GM12878 (cell line): ENCODE results near the gene DENND10. TPM values are rescaled to one million over a fixed set of nuclear protein-coding genes. Genes with fewer than 3 reads are reported as not detected.

Experiments
- ATAC-seq: fragments of 200-7000 bp; cut with Tn5 transposase; 3 replicates; pipeline ENCODE4 v1.9.1; 2020; ENCODE audit warnings: mild to moderate bottlenecking, moderate library complexity
- BruUV-seq: library from RNA; stranded (reverse); fragments of 400-500 nt; replicated peaks from 2 replicates; lab custom pipeline; 2021; lab: Mats Ljungman, UMichigan
- CTCF ChIA-PET: fragments of 300-600 bp; sonication (Branson Sonifier 250); formaldehyde crosslinking; extraction: SDS; loops from one replicate; lab custom pipeline; 2021; ENCODE audit warnings: inconsistent platforms; lab: Yijun Ruan, JAX
- POLR2A ChIA-PET: fragments of 350-600 bp; formaldehyde crosslinking; extraction: SDS; loops from one replicate; lab custom pipeline; 2021; ENCODE audit warnings: inconsistent platforms; lab: Charles Lee
- RAD21 ChIA-PET: fragments of 300-600 bp; sonication (Branson Sonifier 250); formaldehyde crosslinking; loops from one replicate; lab custom pipeline; 2023; ENCODE audit warnings: antibody characterized with exemption; ENCODE audit not compliant: unreplicated experiment; lab: Charles Lee
- SMC1A ChIA-PET: fragments of 300-600 bp; sonication (Branson Sonifier 250); formaldehyde crosslinking; loops from one replicate; lab custom pipeline; 2023; ENCODE audit not compliant: unreplicated experiment, uncharacterized antibody; lab: Charles Lee
- DNase-seq: peaks from one replicate; pipeline ENCODE4 v3.0.0-alpha.2; 2011; ENCODE audit warnings: low read depth, low spot score
- FAIRE-seq: peaks from 3 replicates; lab custom pipeline; 2011; peaks lifted over from hg19 to GRCh38; lab: Jason Lieb, UNC
- H2AFZ ChIP-seq: 2 replicates; pipeline ENCODE4 v1.6.0; 2011; ENCODE audit warnings: low read depth, low read length, control low read depth; ENCODE audit not compliant: control insufficient read depth
- H3K27ac ChIP-seq: 2 replicates; pipeline ENCODE4 v1.5.1; 2011; ENCODE audit warnings: control low read depth; ENCODE audit not compliant: control insufficient read depth, insufficient read depth
- H3K27me3 ChIP-seq, 2 experiments: replicated peaks in 1 of 2; 2 replicates each; pipeline versions ENCODE4 v1.6.0 to v1.6.1; 2011; ENCODE audit warnings: low read length in 1 of 2; ENCODE audit not compliant: control insufficient read depth in 2 of 2, insufficient read depth in 2 of 2
- H3K36me3 ChIP-seq, 2 experiments: 2 replicates each; pipeline ENCODE4 v1.5.1; 2011; ENCODE audit warnings: low read length in 1 of 2; ENCODE audit not compliant: control insufficient read depth in 2 of 2, insufficient read depth in 2 of 2
- H3K4me1 ChIP-seq: 2 replicates; pipeline ENCODE4 v1.6.1; 2011; ENCODE audit warnings: mild to moderate bottlenecking, low read length, moderate library complexity, mixed read lengths; ENCODE audit not compliant: control insufficient read depth, insufficient read depth
- H3K4me2 ChIP-seq: 2 replicates; pipeline ENCODE4 v1.6.0; 2011; ENCODE audit warnings: control low read depth; ENCODE audit not compliant: control insufficient read depth, insufficient read depth
- H3K4me3 ChIP-seq: fragments of 200-600 bp; sonication (generic); 2 replicates; pipeline ENCODE4 v1.5.1; 2016
- H3K79me2 ChIP-seq: 2 replicates; pipeline ENCODE4 v1.6.0; 2011; ENCODE audit warnings: low read length; ENCODE audit not compliant: control insufficient read depth, insufficient read depth
- H3K9ac ChIP-seq: 2 replicates; pipeline ENCODE4 v1.8.0; 2011; ENCODE audit warnings: low read length, control low read depth, mixed read lengths; ENCODE audit not compliant: control insufficient read depth, insufficient read depth
- H3K9me3 ChIP-seq: replicated peaks from 3 replicates; pipeline ENCODE4 v1.5.1; 2011; ENCODE audit warnings: mild to moderate bottlenecking, low read length; ENCODE audit not compliant: control insufficient read depth, insufficient read depth
- H4K20me1 ChIP-seq: 2 replicates; pipeline ENCODE4 v1.6.0; 2011; ENCODE audit not compliant: control insufficient read depth, insufficient read depth
- BACH1 ChIP-seq: fragments of 450-650 bp; IDR thresholded peaks from 2 replicates; pipeline ENCODE4 v1.6.1; 2017; ENCODE audit warnings: mild to moderate bottlenecking, borderline replicate concordance
- BHLHE40 ChIP-seq, 2 experiments: fragments of 450-650 bp in 1 of 2; IDR thresholded peaks; 2 replicates each; pipeline ENCODE4 v1.6.1; 2011 to 2017; ENCODE audit warnings: low read depth in 2 of 2, borderline replicate concordance in 1 of 2, improper control_type of control experiment in 1 of 2, low read length in 1 of 2, mild to moderate bottlenecking in 1 of 2
- CBFB ChIP-seq: IDR thresholded peaks from 2 replicates; pipeline ENCODE4 v1.6.1; 2016; ENCODE audit warnings: antibody characterized with exemption, low read depth
- CBX3 ChIP-seq: fragments of 200-600 bp; sonication (generic); IDR thresholded peaks from 2 replicates; pipeline ENCODE4 v1.6.1; 2016; ENCODE audit warnings: low read depth, borderline replicate concordance
- CEBPB ChIP-seq, 2 experiments: fragments of 150-350 bp in 1 of 2; IDR thresholded peaks; 2 replicates each; pipeline ENCODE4 v1.6.1; 2012 to 2014; ENCODE audit warnings: low read depth in 2 of 2, low read length in 2 of 2, borderline replicate concordance in 1 of 2, inconsistent platforms in 1 of 2
- DPF2 ChIP-seq: fragments of 450-650 bp; IDR thresholded peaks from 2 replicates; pipeline ENCODE4 v1.6.1; 2017; ENCODE audit warnings: mild to moderate bottlenecking
- EZH2 ChIP-seq: IDR thresholded peaks from 2 replicates; pipeline ENCODE4 v1.6.1; 2012; ENCODE audit warnings: low read depth, mild to moderate bottlenecking, control low read depth, inconsistent platforms, low read length, borderline replicate concordance; ENCODE audit not compliant: control insufficient read depth
- HDAC2 ChIP-seq: fragments of 200-600 bp; sonication (generic); IDR thresholded peaks from 2 replicates; pipeline ENCODE4 v1.6.1; 2017
- IRF4 ChIP-seq: IDR thresholded peaks from 2 replicates; pipeline ENCODE4 v1.6.1; 2011; ENCODE audit warnings: low read depth, low read length
- JUND ChIP-seq: IDR thresholded peaks from 2 replicates; pipeline ENCODE4 v1.6.1; 2012; ENCODE audit warnings: low read depth, mild to moderate bottlenecking, low read length, improper control_type of control experiment, moderate library complexity
- KLF5 ChIP-seq: fragments of 450-650 bp; IDR thresholded peaks from 2 replicates; pipeline ENCODE4 v1.6.1; 2014; ENCODE audit warnings: mild to moderate bottlenecking; ENCODE audit not compliant: partially characterized antibody
- MEF2A ChIP-seq: IDR thresholded peaks from 2 replicates; pipeline ENCODE4 v1.6.1; 2011; ENCODE audit warnings: low read depth, mild to moderate bottlenecking, low read length, moderate library complexity; ENCODE audit not compliant: insufficient read depth
- POLR2AphosphoS2 ChIP-seq: IDR thresholded peaks from 2 replicates; pipeline ENCODE4 v1.6.1; 2011; ENCODE audit warnings: low read depth, mild to moderate bottlenecking, low read length, improper control_type of control experiment, moderate library complexity
- POU2F2 ChIP-seq: IDR thresholded peaks from 3 replicates; pipeline ENCODE4 v1.6.1; 2011; ENCODE audit warnings: low read depth, mild to moderate bottlenecking, low read length, borderline replicate concordance
- SMAD5 ChIP-seq: IDR thresholded peaks from 2 replicates; pipeline ENCODE4 v1.6.1; 2016; ENCODE audit warnings: antibody characterized with exemption, low read depth
- TCF7 ChIP-seq: IDR thresholded peaks from 2 replicates; pipeline ENCODE4 v1.6.1; 2014; ENCODE audit warnings: antibody characterized with exemption, borderline replicate concordance
- ZNF274 ChIP-seq: IDR thresholded peaks from one replicate; pipeline ENCODE4 v1.8.0; 2011; ENCODE audit not compliant: insufficient read length, insufficient read depth
- WGBS: methylation state at CpG from one replicate; pipeline ENCODE4 v1.1.6; 2016; ENCODE audit warnings: low lambda C conversion rate; ENCODE audit not compliant: insufficient replicate concordance, insufficient coverage; ENCODE audit errors: missing lambda C conversion rate; 5-methylcytosine and 5-hydroxymethylcytosine counted together
- in situ Hi-C: fragments of 300-500 bp; cut with MboI; formaldehyde crosslinking; loops from 9 replicates; pipeline ENCODE4 v1.14.3; 2018; ENCODE audit warnings: mixed read lengths
- intact Hi-C: fragments of 100-400 bp; cut with micrococcal nuclease; formaldehyde crosslinking; loops from one replicate; pipeline ENCODE4 v1.14.2; 2022; ENCODE audit not compliant: unreplicated experiment
- polyA plus RNA-seq, 11 experiments: library from polyadenylated mRNA; depleted of rRNA in 4 of 11; unstranded in 6 of 11; stranded (reverse) in 5 of 11; fragments of >200 nt; fragmentation: Nextera tagmentation in 4 of 11; fragmentation: Illumina TruSeq in 1 of 11; extraction: Ambion mirVana in 4 of 11; extraction: Trizol in 1 of 11; gene quantifications; 1 replicate in 1 of 11; 2 replicates in 10 of 11; pipeline versions ENCODE4 v1.2.1 to v1.2.3, GENCODE V29; 2011 to 2016; ENCODE audit warnings: inconsistent platforms in 2 of 11, missing spikeins in 2 of 11, low read depth in 1 of 11
- total RNA-seq, 4 experiments: library from RNA; depleted of rRNA in 3 of 4; stranded (reverse); fragments of >200 nt in 3 of 4; fragmentation: Illumina TruSeq in 1 of 4; extraction: Trizol in 1 of 4; gene quantifications; 2 replicates each; pipeline versions ENCODE4 v1.2.1 to v1.2.3, GENCODE V29; 2013 to 2021
- TF ChIP-seq, protein P1 (sequence below): IDR thresholded peaks from 2 replicates; pipeline ENCODE4 v1.6.1; 2012; ENCODE audit warnings: low read depth, low read length, improper control_type of control experiment
- TF ChIP-seq, protein P2 (sequence below): IDR thresholded peaks from 2 replicates; pipeline ENCODE4 v1.6.1; 2011; ENCODE audit warnings: low read depth, mild to moderate bottlenecking, low read length, moderate library complexity, borderline replicate concordance; ENCODE audit errors: extremely low read depth

The DENND10 gene
- total and polyA plus RNA-seq, 10 of the 15 experiments (the other 5 are each of a cell fraction or from before 2014, with no cell fraction given) = 21.5 to 39.8 (median 26.2) TPM

DNA sequence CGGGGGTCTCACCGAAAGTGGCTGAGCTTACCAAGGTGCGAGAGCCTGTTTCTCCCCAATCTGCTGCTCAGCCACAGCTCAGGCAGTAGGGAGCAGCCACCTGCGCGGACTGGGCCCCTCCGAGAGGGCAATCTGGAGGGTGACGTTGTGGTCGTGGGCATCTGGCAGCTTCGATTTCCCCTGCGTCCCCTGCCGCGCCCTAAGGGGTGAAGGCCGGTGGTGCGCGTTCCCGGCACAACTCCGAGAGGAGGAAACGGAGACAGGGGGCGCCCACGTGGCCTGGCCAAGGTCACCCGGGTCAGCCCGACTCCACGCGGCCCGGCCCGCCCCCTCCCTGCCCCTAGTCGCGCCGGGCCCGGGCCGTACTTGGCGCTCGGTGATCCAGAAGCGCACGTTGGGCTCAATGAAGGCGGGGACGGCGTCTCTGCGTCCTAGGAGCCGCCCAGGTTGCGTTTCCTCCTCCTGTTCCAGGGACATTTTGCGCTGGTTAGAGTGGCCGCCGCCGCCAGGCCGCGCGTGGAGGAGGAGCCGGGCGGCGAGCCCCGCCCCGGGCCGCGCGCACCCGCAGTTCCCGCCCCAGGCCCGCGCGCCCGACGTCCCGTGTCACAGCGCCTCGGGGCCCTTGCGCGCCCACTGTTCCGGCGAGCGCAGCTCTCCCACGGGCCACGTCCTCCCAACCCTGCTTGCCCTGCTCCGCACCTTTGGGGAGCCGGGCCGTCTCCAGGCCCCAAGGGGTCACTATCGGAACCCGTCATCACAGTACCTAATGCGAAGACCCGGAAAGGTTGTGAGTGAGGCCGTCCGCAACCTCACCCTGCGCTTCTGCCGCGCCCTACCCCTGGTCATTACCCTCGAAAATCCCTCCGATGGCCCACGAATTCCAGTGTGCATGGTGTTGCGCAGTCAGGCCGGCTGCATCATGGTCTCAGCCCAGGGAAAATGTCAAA is 61.5 kb downstream of the DENND10 start, which contains the start of gene SFXN4:
Gene SFXN4, minus strand, starts transcription at position 544 of the 947 bp plus-strand sequence. Its CDS starts 67 bp downstream, at position 477.
- Histone ChIP-seq H3K79me2 (peaks cover 18% of the 10 kb centered on the region), H2AFZ (peak within 1 kb of the TSS; percentile 95), H3K4me2 (peak within 1 kb of the TSS; percentile 99), H3K27ac (peak within 1 kb of the TSS; percentile 94), H3K4me1 (peaks cover 11% of the 10 kb centered on the region), H3K36me3 (peaks cover 3 to 20% of the 10 kb centered on the region in 2 experiments), H3K9ac (peak within 1 kb of the TSS; percentile 94), H3K27me3 (no peaks in the 10 kb centered on the region), H3K4me3 (peak within 1 kb of the TSS; percentile 99), H4K20me1 (no peaks in the 10 kb centered on the region), H3K9me3 (no peaks in the 10 kb centered on the region)
- peak; percentile 93 for ATAC-seq
- in situ Hi-C loops (no loop called here), intact Hi-C loops (no loop called here)
- CTCF ChIA-PET = interaction anchor here (0.7 to 1.5 kb wide), 9 partner anchors 11 to 324 kb away, joined by 3 to 6 read pairs (median 3); partner anchors contain the start of genes DENND10 and PRDX3
- SMC1A ChIA-PET = interaction anchor here (0.7 to 1.5 kb wide), 13 partner anchors 11 to 411 kb away, joined by 3 to 9 read pairs (median 3); no protein-coding TSS in a partner anchor
- RAD21 ChIA-PET = interaction anchor here (0.6 to 1.9 kb wide), 8 partner anchors 11 to 133 kb away, joined by 3 to 7 read pairs (median 4); partner anchors contain the start of gene GRK5
- POLR2A ChIA-PET = interaction anchor here (0.6 to 2.2 kb wide), 5 partner anchors 9 to 112 kb away, joined by 3 to 8 read pairs (median 4); no protein-coding TSS in a partner anchor
- peak; percentile 31 for DNase-seq
- FAIRE-seq = no peak
- 1% methylated on average over 74 of the region's 90 CpGs for WGBS
- no TSS peak for BruUV-seq
- TF ChIP-seq CBX3 (no peak), BHLHE40 (IDR thresholded peaks at IDR 0.05; ENCODE audit: borderline replicate concordance in 1 of 2, low read depth in 2 of 2, low read length in 1 of 2) (peak in 1 of 2 experiments; percentile 80; a peak in 1 of 4 replicates), CBFB (no peak), POLR2AphosphoS2 (peak; percentile 63; the same call in 1 of the 2 replicates), EZH2 (no peak), TCF7 (no peak), JUND (no peak), HDAC2 (no peak), POU2F2 (no peak), CEBPB (IDR thresholded peaks at IDR 0.05; ENCODE audit: borderline replicate concordance in 1 of 2, low read depth in 2 of 2, low read length in 2 of 2) (no peak), DPF2 (peak; percentile 82), KLF5 (no peak), MEF2A (no peak), BACH1 (peak; percentile 57), ZNF274 (no peak), IRF4 (0 out of 2 replicates have a peak, but pooled peaks have one; percentile 12), SMAD5 (peak; percentile 68)
- TF ChIP-seq, protein P1, sequence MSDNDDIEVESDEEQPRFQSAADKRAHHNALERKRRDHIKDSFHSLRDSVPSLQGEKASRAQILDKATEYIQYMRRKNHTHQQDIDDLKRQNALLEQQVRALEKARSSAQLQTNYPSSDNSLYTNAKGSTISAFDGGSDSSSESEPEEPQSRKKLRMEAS = peak; percentile 84; the same call in 1 of the 2 replicates
- TF ChIP-seq, protein P2, sequence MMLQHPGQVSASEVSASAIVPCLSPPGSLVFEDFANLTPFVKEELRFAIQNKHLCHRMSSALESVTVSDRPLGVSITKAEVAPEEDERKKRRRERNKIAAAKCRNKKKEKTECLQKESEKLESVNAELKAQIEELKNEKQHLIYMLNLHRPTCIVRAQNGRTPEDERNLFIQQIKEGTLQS = no peak
